ENCODE measurements around the gene GZMM. TPM values are rescaled to one million over a fixed set of nuclear protein-coding genes. Genes with fewer than 3 reads are reported as not detected.

The GZMM gene
- total and polyA plus RNA-seq, 2 experiments from 2014 or later: 0.29 TPM; not detected in 1

GRCh38 chr19:581399-582111 lies 37.7 kb downstream of the GZMM start:
- ATAC-seq: no peak
- Histone ChIP-seq H3K27ac (ENCODE audit: low read depth) (peak overlapping the region; percentile 26; the same call in 1 of the 2 replicates), H2AFZ (no peak overlapping the region), H3K4me2 (no peak overlapping the region), H4K20me1 (replicated peaks; ENCODE audit: insufficient read depth) (peaks cover 34% of the 10 kb centered on the region), H3K4me1 (ENCODE audit: insufficient read depth) (no peaks in the 10 kb centered on the region), H3K79me2 (replicated peaks; ENCODE audit: insufficient read depth) (peaks cover 38% of the 10 kb centered on the region), H3K9me2 (ENCODE audit: insufficient read depth) (no peaks in the 10 kb centered on the region), H3F3A (replicated peaks; ENCODE audit: low read depth) (peaks cover 20% of the 10 kb centered on the region), H3K4me3 (no peak overlapping the region), H3K27me3 (ENCODE audit: insufficient read depth) (no peaks in the 10 kb centered on the region), H3K36me3 (ENCODE audit: insufficient read depth) (no peaks in the 10 kb centered on the region; the same call in 1 of the 2 replicates)
- TF ChIP-seq, protein P1, sequence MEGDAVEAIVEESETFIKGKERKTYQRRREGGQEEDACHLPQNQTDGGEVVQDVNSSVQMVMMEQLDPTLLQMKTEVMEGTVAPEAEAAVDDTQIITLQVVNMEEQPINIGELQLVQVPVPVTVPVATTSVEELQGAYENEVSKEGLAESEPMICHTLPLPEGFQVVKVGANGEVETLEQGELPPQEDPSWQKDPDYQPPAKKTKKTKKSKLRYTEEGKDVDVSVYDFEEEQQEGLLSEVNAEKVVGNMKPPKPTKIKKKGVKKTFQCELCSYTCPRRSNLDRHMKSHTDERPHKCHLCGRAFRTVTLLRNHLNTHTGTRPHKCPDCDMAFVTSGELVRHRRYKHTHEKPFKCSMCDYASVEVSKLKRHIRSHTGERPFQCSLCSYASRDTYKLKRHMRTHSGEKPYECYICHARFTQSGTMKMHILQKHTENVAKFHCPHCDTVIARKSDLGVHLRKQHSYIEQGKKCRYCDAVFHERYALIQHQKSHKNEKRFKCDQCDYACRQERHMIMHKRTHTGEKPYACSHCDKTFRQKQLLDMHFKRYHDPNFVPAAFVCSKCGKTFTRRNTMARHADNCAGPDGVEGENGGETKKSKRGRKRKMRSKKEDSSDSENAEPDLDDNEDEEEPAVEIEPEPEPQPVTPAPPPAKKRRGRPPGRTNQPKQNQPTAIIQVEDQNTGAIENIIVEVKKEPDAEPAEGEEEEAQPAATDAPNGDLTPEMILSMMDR (conservative IDR thresholded peaks at IDR 0.05; ENCODE audit: low read depth in 2 of 2): no peak
- TF ChIP-seq EZH2phosphoT487 (IDR thresholded peaks at IDR 0.05; ENCODE audit: unreplicated experiment): no peak
- TF ChIP-seq ZNF114 (CRISPR knock-in tag; IDR thresholded peaks at IDR 0.05): no peak
- TF ChIP-seq STAT1 (IDR thresholded peaks at IDR 0.05; ENCODE audit: unreplicated experiment): no peak
- DNase-seq (ENCODE audit: low spot score): no peak
- Mint-ChIP-seq H3K4me3 (no peak overlapping the region), H3K27me3 (ENCODE audit: insufficient read depth, low read depth, poor library complexity) (peaks cover 22% of the 10 kb centered on the region), H3K27ac (no peak overlapping the region), H3K36me3 (ENCODE audit: low read depth) (peaks cover 24% of the 10 kb centered on the region), H3K4me1 (peaks cover 8% of the 10 kb centered on the region; the same call in 2 of the 3 replicates), H3K9me3 (no peaks in the 10 kb centered on the region)

- no peak overlapping the region for H3K4me3 Mint-ChIP-seq
- Histone ChIP-seq H3K27ac (ENCODE audit: low read depth) (no peak overlapping the region; the same call in 1 of the 2 replicates), H3K9me2 (ENCODE audit: insufficient read depth) (no peaks in the 10 kb centered on the region), H3F3A (replicated peaks; ENCODE audit: low read depth) (peaks cover 20% of the 10 kb centered on the region), H3K4me3 (no peak overlapping the region), H3K36me3 (ENCODE audit: insufficient read depth) (no peaks in the 10 kb centered on the region; the same call in 1 of the 2 replicates), H4K20me1 (replicated peaks; ENCODE audit: insufficient read depth) (peaks cover 24% of the 10 kb centered on the region), H3K79me2 (replicated peaks; ENCODE audit: insufficient read depth) (peaks cover 27% of the 10 kb centered on the region), H3K4me2 (no peak overlapping the region), H3K27me3 (ENCODE audit: insufficient read depth) (no peaks in the 10 kb centered on the region), H3K4me1 (ENCODE audit: insufficient read depth) (no peaks in the 10 kb centered on the region), H2AFZ (no peak overlapping the region)
- H3K27me3 Mint-ChIP-seq (ENCODE audit: insufficient read depth, low read depth, poor library complexity): peaks cover 20% of the 10 kb centered on the region
- peaks cover 20% of the 10 kb centered on the region for H3K36me3 Mint-ChIP-seq (ENCODE audit: low read depth)
- peaks cover 5% of the 10 kb centered on the region; the same call in 2 of the 3 replicates for H3K4me1 Mint-ChIP-seq
- TF ChIP-seq CREB1 (CRISPR knock-in tag; IDR thresholded peaks at IDR 0.05; ENCODE audit: low read depth) (no peak), ZNF331 (CRISPR knock-in tag; IDR thresholded peaks at IDR 0.05; ENCODE audit: low read depth) (no peak), EZH2 (IDR thresholded peaks at IDR 0.05; ENCODE audit: low read depth, unreplicated experiment) (no peak), STAT1 (IDR thresholded peaks at IDR 0.05; ENCODE audit: unreplicated experiment) (no peak), POLR2AphosphoS5 (IDR thresholded peaks at IDR 0.05; ENCODE audit: low read depth) (no peak), ZNF114 (CRISPR knock-in tag; IDR thresholded peaks at IDR 0.05) (no peak), NANOG (IDR thresholded peaks at IDR 0.05; ENCODE audit: borderline replicate concordance) (no peak), EZH2phosphoT487 (IDR thresholded peaks at IDR 0.05; ENCODE audit: unreplicated experiment) (no peak)
- TF ChIP-seq, protein P2, sequence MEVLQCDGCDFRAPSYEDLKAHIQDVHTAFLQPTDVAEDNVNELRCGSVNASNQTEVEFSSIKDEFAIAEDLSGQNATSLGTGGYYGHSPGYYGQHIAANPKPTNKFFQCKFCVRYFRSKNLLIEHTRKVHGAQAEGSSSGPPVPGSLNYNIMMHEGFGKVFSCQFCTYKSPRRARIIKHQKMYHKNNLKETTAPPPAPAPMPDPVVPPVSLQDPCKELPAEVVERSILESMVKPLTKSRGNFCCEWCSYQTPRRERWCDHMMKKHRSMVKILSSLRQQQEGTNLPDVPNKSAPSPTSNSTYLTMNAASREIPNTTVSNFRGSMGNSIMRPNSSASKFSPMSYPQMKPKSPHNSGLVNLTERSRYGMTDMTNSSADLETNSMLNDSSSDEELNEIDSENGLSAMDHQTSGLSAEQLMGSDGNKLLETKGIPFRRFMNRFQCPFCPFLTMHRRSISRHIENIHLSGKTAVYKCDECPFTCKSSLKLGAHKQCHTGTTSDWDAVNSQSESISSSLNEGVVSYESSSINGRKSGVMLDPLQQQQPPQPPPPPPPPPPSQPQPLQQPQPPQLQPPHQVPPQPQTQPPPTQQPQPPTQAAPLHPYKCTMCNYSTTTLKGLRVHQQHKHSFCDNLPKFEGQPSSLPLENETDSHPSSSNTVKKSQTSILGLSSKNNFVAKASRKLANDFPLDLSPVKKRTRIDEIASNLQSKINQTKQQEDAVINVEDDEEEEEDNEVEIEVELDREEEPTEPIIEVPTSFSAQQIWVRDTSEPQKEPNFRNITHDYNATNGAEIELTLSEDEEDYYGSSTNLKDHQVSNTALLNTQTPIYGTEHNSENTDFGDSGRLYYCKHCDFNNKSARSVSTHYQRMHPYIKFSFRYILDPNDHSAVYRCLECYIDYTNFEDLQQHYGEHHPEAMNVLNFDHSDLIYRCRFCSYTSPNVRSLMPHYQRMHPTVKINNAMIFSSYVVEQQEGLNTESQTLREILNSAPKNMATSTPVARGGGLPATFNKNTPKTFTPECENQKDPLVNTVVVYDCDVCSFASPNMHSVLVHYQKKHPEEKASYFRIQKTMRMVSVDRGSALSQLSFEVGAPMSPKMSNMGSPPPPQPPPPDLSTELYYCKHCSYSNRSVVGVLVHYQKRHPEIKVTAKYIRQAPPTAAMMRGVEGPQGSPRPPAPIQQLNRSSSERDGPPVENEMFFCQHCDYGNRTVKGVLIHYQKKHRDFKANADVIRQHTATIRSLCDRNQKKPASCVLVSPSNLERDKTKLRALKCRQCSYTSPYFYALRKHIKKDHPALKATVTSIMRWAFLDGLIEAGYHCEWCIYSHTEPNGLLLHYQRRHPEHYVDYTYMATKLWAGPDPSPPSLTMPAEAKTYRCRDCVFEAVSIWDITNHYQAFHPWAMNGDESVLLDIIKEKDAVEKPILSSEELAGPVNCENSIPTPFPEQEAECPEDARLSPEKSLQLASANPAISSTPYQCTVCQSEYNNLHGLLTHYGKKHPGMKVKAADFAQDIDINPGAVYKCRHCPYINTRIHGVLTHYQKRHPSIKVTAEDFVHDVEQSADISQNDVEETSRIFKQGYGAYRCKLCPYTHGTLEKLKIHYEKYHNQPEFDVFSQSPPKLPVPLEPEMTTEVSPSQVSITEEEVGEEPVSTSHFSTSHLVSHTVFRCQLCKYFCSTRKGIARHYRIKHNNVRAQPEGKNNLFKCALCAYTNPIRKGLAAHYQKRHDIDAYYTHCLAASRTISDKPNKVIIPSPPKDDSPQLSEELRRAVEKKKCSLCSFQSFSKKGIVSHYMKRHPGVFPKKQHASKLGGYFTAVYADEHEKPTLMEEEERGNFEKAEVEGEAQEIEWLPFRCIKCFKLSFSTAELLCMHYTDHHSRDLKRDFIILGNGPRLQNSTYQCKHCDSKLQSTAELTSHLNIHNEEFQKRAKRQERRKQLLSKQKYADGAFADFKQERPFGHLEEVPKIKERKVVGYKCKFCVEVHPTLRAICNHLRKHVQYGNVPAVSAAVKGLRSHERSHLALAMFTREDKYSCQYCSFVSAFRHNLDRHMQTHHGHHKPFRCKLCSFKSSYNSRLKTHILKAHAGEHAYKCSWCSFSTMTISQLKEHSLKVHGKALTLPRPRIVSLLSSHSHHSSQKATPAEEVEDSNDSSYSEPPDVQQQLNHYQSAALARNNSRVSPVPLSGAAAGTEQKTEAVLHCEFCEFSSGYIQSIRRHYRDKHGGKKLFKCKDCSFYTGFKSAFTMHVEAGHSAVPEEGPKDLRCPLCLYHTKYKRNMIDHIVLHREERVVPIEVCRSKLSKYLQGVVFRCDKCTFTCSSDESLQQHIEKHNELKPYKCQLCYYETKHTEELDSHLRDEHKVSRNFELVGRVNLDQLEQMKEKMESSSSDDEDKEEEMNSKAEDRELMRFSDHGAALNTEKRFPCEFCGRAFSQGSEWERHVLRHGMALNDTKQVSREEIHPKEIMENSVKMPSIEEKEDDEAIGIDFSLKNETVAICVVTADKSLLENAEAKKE (CRISPR knock-in tag; IDR thresholded peaks at IDR 0.05): no peak
- TF ChIP-seq, protein P3, sequence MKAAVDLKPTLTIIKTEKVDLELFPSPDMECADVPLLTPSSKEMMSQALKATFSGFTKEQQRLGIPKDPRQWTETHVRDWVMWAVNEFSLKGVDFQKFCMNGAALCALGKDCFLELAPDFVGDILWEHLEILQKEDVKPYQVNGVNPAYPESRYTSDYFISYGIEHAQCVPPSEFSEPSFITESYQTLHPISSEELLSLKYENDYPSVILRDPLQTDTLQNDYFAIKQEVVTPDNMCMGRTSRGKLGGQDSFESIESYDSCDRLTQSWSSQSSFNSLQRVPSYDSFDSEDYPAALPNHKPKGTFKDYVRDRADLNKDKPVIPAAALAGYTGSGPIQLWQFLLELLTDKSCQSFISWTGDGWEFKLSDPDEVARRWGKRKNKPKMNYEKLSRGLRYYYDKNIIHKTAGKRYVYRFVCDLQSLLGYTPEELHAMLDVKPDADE (IDR thresholded peaks at IDR 0.05): no peak
- peak; percentile 39 for DNase-seq (ENCODE audit: low spot score)
- ATAC-seq: no peak
- H3K9me3 Mint-ChIP-seq: no peaks in the 10 kb centered on the region
- no peak overlapping the region for H3K27ac Mint-ChIP-seq
These were observed 38.8 kb downstream of the GZMM start for GRCh38 chr19:582497-583197.

Measured in GM23338 (cell line).